ENCODE measurements around the gene TFAP2B.

The TFAP2B gene

GRCh38 chr6:50849796-50850180 is 31.1 kb downstream of the TFAP2B start:
- DNase-seq, result no peak

GRCh38 chr6:50850223-50851048 is 31.8 kb downstream of the TFAP2B start:
- DNase-seq, result no peak

GRCh38 chr6:50851049-50851845 is 32.6 kb downstream of the TFAP2B start:
- DNase-seq, result no peak

- no peak for DNase-seq
Measured at GRCh38 chr6:50853939-50854338, 35.3 kb downstream of the TFAP2B start.

- DNase-seq, result no peak
Measured at GRCh38 chr6:50861692-50862091, 43.0 kb downstream of the TFAP2B start.

GRCh38 chr6:50862176-50862575 is 43.5 kb downstream of the TFAP2B start:
- no peak for DNase-seq

- DNase-seq, result no peak
Measured at GRCh38 chr6:50864601-50865000, 45.9 kb downstream of the TFAP2B start.

- DNase-seq, result no peak
Measured at GRCh38 chr6:50868466-50868865, 49.8 kb downstream of the TFAP2B start.

GRCh38 chr6:50873167-50873566 is 54.5 kb downstream of the TFAP2B start:
- no peak for DNase-seq

- DNase-seq, result no peak
Measured at GRCh38 chr6:50884364-50884763, 65.7 kb downstream of the TFAP2B start.

- DNase-seq, result no peak
Measured at GRCh38 chr6:50887112-50887511, 68.4 kb downstream of the TFAP2B start.

- no peak for DNase-seq
Measured at GRCh38 chr6:50889497-50889896, 70.8 kb downstream of the TFAP2B start.

- DNase-seq, result no peak
Measured at GRCh38 chr6:50889935-50890334, 71.3 kb downstream of the TFAP2B start.

GRCh38 chr6:50890579-50890978 is 71.9 kb downstream of the TFAP2B start:
- no peak for DNase-seq

- DNase-seq, result no peak
Measured at GRCh38 chr6:50891290-50891689, 72.6 kb downstream of the TFAP2B start.

Data from CD4-positive, alpha-beta T cell treated with Interleukin-1 beta for 1 hour (primary cell).